ENCODE data around the gene PLEKHG7. TPM values are rescaled to one million over a fixed set of nuclear protein-coding genes. Genes with fewer than 3 reads are reported as not detected.

PLEKHG7 gene
- total RNA-seq, 2 experiments from 2014 or later: not detected

- DNase-seq: no peak
- H3K4me1 Mint-ChIP-seq (ENCODE audit: low read depth): no peaks in the 10 kb centered on the region
- Histone ChIP-seq H3K27ac (ENCODE audit: low read depth in 1 of 2, low read length in 2 of 2) (no peak overlapping the region), H3K27me3 (ENCODE audit: control insufficient read depth in 1 of 2, insufficient read depth in 2 of 2, low read length in 2 of 2) (no peaks in the 10 kb centered on the region), H3K4me1 (ENCODE audit: insufficient read depth, low read length) (no peaks in the 10 kb centered on the region), H3K4me3 (ENCODE audit: low read length) (no peak overlapping the region), H3K9me3 (ENCODE audit: control insufficient read depth in 1 of 2, insufficient read depth in 1 of 2, low read length in 2 of 2) (peaks cover 0 to 3% of the 10 kb centered on the region in 2 experiments), H3K36me3 (ENCODE audit: insufficient read depth, low read length) (peaks cover 29% of the 10 kb centered on the region)
- POLR2A ChIA-PET: no interaction called here
- TF ChIP-seq, protein P1, sequence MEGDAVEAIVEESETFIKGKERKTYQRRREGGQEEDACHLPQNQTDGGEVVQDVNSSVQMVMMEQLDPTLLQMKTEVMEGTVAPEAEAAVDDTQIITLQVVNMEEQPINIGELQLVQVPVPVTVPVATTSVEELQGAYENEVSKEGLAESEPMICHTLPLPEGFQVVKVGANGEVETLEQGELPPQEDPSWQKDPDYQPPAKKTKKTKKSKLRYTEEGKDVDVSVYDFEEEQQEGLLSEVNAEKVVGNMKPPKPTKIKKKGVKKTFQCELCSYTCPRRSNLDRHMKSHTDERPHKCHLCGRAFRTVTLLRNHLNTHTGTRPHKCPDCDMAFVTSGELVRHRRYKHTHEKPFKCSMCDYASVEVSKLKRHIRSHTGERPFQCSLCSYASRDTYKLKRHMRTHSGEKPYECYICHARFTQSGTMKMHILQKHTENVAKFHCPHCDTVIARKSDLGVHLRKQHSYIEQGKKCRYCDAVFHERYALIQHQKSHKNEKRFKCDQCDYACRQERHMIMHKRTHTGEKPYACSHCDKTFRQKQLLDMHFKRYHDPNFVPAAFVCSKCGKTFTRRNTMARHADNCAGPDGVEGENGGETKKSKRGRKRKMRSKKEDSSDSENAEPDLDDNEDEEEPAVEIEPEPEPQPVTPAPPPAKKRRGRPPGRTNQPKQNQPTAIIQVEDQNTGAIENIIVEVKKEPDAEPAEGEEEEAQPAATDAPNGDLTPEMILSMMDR (IDR thresholded peaks at IDR 0.05): no peak
- no peak overlapping the region for H3K27ac Mint-ChIP-seq
- H3K4me3 Mint-ChIP-seq: no peak overlapping the region
- ATAC-seq (ENCODE audit: poor library complexity): no peak
- intact Hi-C loops (cut with DNase I, micrococcal nuclease): no loop called here
- H3K36me3 Mint-ChIP-seq (ENCODE audit: low read depth): peaks cover 69% of the 10 kb centered on the region
- CTCF ChIA-PET: interaction anchor here (1.2 kb wide), 1 partner anchor 10 kb away, joined by 3 read pairs; no protein-coding TSS in a partner anchor
- no peaks in the 10 kb centered on the region for H3K27me3 Mint-ChIP-seq
- no peaks in the 10 kb centered on the region for H3K9me3 Mint-ChIP-seq
Measured at GRCh38 chr12:92802906-92803305, 100.1 kb downstream of the PLEKHG7 start.

GRCh38 chr12:92803903-92804302 lies 101.1 kb downstream of the PLEKHG7 start:
- POLR2A ChIA-PET: no interaction called here
- TF ChIP-seq, protein P1 (IDR thresholded peaks at IDR 0.05): no peak
- CTCF ChIA-PET: no interaction called here
- Mint-ChIP-seq H3K9me3 (no peaks in the 10 kb centered on the region), H3K36me3 (ENCODE audit: low read depth) (peaks cover 75% of the 10 kb centered on the region), H3K27me3 (no peaks in the 10 kb centered on the region), H3K27ac (no peak overlapping the region), H3K4me1 (ENCODE audit: low read depth) (no peaks in the 10 kb centered on the region), H3K4me3 (no peak overlapping the region)
- peaks cover 0 to 3% of the 10 kb centered on the region in 2 experiments for H3K9me3 ChIP-seq (ENCODE audit: control insufficient read depth in 1 of 2, insufficient read depth in 1 of 2, low read length in 2 of 2)
- no peak overlapping the region for H3K4me3 ChIP-seq (ENCODE audit: low read length)
- no peak for DNase-seq
- intact Hi-C loops (cut with DNase I, micrococcal nuclease): no loop called here
- H3K27ac ChIP-seq (ENCODE audit: low read depth in 1 of 2, low read length in 2 of 2): no peak overlapping the region
- no peak for ATAC-seq (ENCODE audit: poor library complexity)
- no peaks in the 10 kb centered on the region for H3K27me3 ChIP-seq (ENCODE audit: control insufficient read depth in 1 of 2, insufficient read depth in 2 of 2, low read length in 2 of 2)
- H3K4me1 ChIP-seq (ENCODE audit: insufficient read depth, low read length): no peaks in the 10 kb centered on the region
- peaks cover 27% of the 10 kb centered on the region for H3K36me3 ChIP-seq (ENCODE audit: insufficient read depth, low read length)

- Mint-ChIP-seq H3K36me3 (ENCODE audit: low read depth) (peaks cover 88% of the 10 kb centered on the region), H3K9me3 (no peaks in the 10 kb centered on the region), H3K27ac (no peak overlapping the region), H3K27me3 (no peaks in the 10 kb centered on the region), H3K4me3 (no peak overlapping the region), H3K4me1 (ENCODE audit: low read depth) (no peaks in the 10 kb centered on the region)
- Histone ChIP-seq H3K4me3 (ENCODE audit: low read length) (no peak overlapping the region), H3K4me1 (ENCODE audit: insufficient read depth, low read length) (no peaks in the 10 kb centered on the region), H3K27ac (ENCODE audit: low read depth in 1 of 2, low read length in 2 of 2) (no peak overlapping the region), H3K36me3 (ENCODE audit: insufficient read depth, low read length) (peaks cover 22% of the 10 kb centered on the region), H3K27me3 (ENCODE audit: control insufficient read depth in 1 of 2, insufficient read depth in 2 of 2, low read length in 2 of 2) (no peaks in the 10 kb centered on the region), H3K9me3 (ENCODE audit: control insufficient read depth in 1 of 2, insufficient read depth in 1 of 2, low read length in 2 of 2) (peaks cover 0 to 3% of the 10 kb centered on the region in 2 experiments)
- no peak for DNase-seq
- ChIA-PET CTCF (interaction anchor here (1.1 kb wide), 1 partner anchor 11 kb away, joined by 4 read pairs; no protein-coding TSS in a partner anchor), POLR2A (interaction anchor here (0.9 kb wide), 1 partner anchor 118 kb away, joined by 4 read pairs; the partner anchor contains the start of gene EEA1)
- TF ChIP-seq, protein P1 (IDR thresholded peaks at IDR 0.05): no peak
- intact Hi-C loops (cut with DNase I, micrococcal nuclease): no loop called here
- ATAC-seq (ENCODE audit: poor library complexity): no peak
Measured at GRCh38 chr12:92810370-92810769, 107.6 kb downstream of the PLEKHG7 start.
